GM12864 (cell line): ENCODE results near the gene NUP205.

Experiments
- DNase-seq: peaks from one replicate; pipeline ENCODE4 v3.0.0-alpha.2; 2011; ENCODE audit warnings: low read depth
- H3K4me3 ChIP-seq: 2 replicates; pipeline ENCODE4 v1.5.1; 2011; ENCODE audit warnings: mild to moderate bottlenecking, low read depth, low read length, control low read depth
- TF ChIP-seq, protein P1 (sequence below): IDR thresholded peaks from 2 replicates; pipeline ENCODE4 v1.5.1; 2011; ENCODE audit warnings: low read depth, mild to moderate bottlenecking, moderate library complexity, low read length, control low read depth, inconsistent platforms; ENCODE audit errors: missing control alignments

Gene NUP205

DNA sequence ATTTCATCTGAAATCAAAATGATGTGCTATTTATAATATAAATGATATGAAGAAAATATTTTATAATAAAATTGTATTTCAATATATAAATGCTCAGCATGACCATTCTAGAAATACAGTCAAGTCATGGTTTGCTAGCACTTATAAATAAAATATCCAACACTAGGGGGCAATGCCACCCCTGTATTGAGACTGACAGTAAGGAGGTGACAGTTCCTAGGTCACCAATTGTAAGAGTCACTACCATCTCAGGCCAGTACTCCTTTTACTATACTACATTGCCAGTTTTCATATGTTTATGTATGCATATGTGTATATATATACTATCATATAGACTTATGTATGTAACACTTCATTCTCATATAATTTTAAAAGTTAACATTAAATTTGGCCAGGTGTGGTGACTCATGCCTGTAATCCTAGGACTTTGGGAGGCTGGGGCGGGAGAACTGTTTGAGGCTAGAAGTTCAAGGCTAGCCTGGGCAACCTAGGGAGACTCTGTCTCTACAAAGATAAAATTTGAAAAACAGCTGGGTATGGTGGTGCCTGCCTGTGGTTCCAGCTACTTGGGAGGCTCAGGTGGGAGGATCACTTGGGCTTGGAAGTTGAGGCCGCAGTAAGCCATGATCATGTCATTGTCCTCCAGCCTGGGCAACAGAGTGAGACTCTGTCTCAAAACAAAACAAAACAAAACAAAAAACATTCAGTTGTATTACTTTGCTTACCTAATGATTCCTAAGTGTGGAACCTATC, 45.4 kb upstream of the NUP205 start:
- peak; percentile 62 for DNase-seq

DNA sequence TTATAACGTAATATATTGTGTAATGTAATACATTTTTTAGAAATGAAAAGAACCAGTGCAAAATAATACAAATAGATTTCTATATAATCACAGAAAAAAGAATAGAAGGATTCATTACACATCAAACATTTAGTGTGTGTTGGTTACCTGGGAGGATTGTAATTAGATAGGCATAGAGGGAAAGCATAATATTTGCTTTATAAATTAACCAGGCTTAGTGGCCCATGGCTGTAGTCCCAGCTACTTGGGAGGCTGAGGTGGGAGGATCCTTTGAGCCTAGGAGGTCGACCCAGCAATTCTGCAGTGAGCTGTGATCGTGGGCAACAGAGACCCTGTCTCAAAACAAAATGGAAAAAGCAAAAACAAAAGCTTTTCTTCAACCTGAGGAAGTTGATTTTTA, 42.9 kb upstream of the NUP205 start:
- TF ChIP-seq, protein P1, sequence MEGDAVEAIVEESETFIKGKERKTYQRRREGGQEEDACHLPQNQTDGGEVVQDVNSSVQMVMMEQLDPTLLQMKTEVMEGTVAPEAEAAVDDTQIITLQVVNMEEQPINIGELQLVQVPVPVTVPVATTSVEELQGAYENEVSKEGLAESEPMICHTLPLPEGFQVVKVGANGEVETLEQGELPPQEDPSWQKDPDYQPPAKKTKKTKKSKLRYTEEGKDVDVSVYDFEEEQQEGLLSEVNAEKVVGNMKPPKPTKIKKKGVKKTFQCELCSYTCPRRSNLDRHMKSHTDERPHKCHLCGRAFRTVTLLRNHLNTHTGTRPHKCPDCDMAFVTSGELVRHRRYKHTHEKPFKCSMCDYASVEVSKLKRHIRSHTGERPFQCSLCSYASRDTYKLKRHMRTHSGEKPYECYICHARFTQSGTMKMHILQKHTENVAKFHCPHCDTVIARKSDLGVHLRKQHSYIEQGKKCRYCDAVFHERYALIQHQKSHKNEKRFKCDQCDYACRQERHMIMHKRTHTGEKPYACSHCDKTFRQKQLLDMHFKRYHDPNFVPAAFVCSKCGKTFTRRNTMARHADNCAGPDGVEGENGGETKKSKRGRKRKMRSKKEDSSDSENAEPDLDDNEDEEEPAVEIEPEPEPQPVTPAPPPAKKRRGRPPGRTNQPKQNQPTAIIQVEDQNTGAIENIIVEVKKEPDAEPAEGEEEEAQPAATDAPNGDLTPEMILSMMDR, result no peak
- no peak overlapping the region for H3K4me3 ChIP-seq
- DNase-seq, result no peak

More for the DNA sequence above, 45.4 kb upstream of the NUP205 start:
- no peak overlapping the region for H3K4me3 ChIP-seq
- TF ChIP-seq, protein P1, result peak; percentile 48

DNA sequence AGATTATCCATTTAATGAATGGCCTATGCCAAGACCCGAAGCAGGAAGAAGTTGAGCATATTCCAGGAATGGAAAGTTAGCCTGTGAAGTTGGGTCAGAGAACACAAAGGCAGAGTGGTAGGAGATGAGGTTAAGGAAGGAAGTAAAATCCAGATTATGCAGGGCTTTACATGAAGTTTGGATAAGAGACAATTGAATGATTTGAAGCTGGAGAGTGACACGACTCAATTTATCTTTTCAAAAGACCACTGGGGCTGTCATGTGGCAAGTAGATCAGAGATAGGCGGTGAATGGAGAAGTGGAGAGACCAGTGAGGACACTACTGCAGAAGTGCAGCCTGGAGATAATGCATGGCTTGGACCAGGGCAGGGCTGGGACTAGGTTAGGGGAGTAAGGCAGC, 40.7 kb upstream of the NUP205 start:
- no peak for DNase-seq
- H3K4me3 ChIP-seq, result no peak overlapping the region
- TF ChIP-seq, protein P1, result no peak

DNA sequence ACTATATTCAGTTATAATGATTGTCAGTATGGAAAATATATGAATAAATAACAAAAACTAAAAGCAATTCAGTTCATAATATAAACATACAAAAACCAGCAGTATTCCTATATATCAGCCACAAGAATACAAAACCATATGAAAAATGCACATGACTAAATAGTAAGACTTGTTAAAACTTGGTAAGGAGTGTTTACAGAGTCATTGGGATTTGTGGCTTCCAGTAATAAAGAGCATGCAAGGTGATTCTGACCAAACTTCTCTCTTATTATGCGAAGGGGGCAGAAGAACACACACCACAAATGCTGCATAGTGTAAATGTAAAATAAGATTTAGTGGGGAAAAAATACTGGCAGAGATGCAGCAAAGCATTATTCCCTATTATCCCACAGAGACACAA, 39.0 kb upstream of the NUP205 start:
- TF ChIP-seq, protein P1, result no peak
- no peak for DNase-seq
- no peak overlapping the region for H3K4me3 ChIP-seq

DNA sequence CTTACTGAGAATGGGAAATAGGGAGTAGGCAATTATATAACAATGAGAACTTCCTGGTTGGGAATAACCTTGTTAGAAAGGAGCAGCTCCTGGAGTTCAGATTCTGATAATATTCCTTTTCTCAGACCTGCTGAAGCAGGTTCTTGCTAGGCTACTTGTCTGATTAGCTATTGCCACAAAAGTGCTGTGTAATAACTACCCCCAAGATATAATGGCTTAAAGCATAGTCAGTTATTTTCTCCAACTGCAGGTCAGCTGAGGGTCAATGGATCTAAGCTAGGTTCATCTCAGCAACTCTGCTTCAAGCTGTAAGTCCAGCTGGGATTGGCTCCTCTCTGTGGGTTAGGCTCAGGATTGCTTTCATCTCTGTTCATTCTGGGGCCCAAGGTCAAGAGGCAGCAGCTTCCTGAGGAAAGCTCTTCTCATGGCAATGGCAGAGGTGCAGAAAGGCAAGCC, 38.5 kb upstream of the NUP205 start:
- DNase-seq, result no peak
- H3K4me3 ChIP-seq, result no peak overlapping the region
- TF ChIP-seq, protein P1, result no peak

DNA sequence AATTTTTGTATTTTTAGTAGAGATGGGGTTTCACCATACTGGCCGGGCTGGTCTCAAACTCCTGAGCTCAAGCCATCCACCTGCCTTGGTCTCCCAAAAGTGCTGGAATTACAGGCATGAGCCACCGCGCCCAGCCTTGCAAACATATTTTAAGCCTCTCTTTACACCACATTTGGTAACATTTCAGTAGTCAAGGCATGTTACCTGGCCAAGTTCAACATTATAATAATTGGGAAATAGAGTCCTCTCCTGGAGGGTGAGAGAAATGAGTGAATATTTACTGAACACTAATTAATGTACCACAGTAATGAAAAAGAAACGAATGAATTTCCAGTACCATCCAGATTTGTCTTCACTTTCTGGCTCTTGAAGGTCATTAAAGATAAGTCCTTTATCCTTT, 37.8 kb upstream of the NUP205 start:
- TF ChIP-seq, protein P1, result no peak
- DNase-seq, result no peak
- H3K4me3 ChIP-seq, result no peak overlapping the region

DNA sequence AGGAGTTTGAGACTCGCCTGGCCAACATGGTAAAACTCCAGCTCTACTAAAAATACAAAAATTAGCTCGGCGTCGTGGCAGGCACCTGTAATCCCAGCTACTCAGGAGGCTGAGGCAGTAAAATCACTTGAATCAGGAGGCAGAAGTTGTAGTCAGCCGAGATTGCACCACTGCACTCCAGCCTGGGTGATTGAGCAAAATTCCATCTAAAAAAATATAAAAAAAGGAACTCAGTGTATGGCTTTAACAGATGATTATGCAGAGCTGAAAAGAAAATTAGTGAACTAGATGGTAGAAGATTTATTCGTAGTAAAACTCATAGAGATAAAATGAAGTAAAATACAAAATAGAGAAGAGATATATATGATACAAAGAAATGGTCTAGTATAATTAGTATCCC, 35.2 kb upstream of the NUP205 start:
- TF ChIP-seq, protein P1, result no peak
- DNase-seq, result no peak
- H3K4me3 ChIP-seq, result no peak overlapping the region
